ENCODE measurements around the gene NHERF1.

The NHERF1 gene

DNA sequence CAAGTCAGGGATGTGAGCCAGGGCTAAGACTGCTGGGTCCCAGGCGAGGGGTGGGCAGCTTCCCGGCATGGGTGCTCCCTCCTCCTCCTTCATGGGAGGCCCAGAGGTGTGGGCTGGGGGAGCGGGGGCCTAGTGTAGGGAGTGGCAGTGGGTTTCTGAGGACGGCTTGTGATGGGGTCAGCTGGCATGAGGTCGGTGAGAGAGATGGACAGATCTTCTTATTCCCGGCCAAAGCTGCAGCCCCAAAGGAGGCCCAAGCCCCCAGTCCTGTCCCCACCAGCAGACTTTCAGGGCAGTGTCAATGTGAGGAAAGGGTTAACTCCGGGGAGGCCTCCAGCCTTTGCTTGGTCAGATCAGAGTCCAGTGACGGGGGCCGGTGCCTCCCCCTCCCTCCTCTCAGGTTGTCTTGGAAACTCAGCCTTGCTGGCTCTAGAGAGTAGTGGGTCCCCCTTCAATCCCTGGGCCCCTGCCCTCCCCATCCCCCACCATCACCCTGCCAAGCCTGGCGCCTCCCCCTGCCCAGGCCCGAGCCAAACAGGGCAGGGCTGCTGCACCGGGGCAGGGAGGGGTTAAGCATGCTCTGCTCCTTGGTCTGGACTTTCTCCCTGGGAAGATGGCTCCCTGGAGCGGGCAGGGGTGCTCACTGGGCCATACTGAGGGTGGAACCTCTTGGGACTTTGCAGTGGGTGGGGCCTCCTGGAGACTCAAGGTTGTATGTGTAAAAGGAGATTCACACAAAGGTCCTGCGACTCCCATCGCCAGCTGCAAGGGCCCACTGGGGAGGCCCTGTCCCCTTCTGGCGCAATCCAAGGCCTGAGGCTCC lies 15.3 kb downstream of the NHERF1 start:
- FAIRE-seq: no peak

GRCh38 chr17:74764751-74765286 lies 16.4 kb downstream of the NHERF1 start:
- TF ChIP-seq POLR2A (IDR thresholded peaks at IDR 0.05; ENCODE audit: low read depth, low read length) (no peak), POLR2AphosphoS5 (IDR thresholded peaks at IDR 0.05; ENCODE audit: low read depth, low read length) (no peak), TAF1 (IDR thresholded peaks at IDR 0.05; ENCODE audit: borderline replicate concordance, low read depth, low read length) (no peak)
- no peak for FAIRE-seq
- DNase-seq (ENCODE audit: insufficient read length): no peak

More for the DNA sequence above, 15.3 kb downstream of the NHERF1 start:
- TF ChIP-seq POLR2AphosphoS5 (IDR thresholded peaks at IDR 0.05; ENCODE audit: low read depth, low read length) (no peak), TAF1 (IDR thresholded peaks at IDR 0.05; ENCODE audit: borderline replicate concordance, low read depth, low read length) (no peak), POLR2A (IDR thresholded peaks at IDR 0.05; ENCODE audit: low read depth, low read length) (no peak)
- no peak for DNase-seq (ENCODE audit: insufficient read length)

GRCh38 chr17:74766413-74766812 lies 18.0 kb downstream of the NHERF1 start:
- DNase-seq (ENCODE audit: insufficient read length) (no peak), FAIRE-seq (no peak)
- TF ChIP-seq POLR2A (IDR thresholded peaks at IDR 0.05; ENCODE audit: low read depth, low read length) (no peak), POLR2AphosphoS5 (IDR thresholded peaks at IDR 0.05; ENCODE audit: low read depth, low read length) (no peak), TAF1 (IDR thresholded peaks at IDR 0.05; ENCODE audit: borderline replicate concordance, low read depth, low read length) (no peak)

GRCh38 chr17:74767111-74767516 lies 18.7 kb downstream of the NHERF1 start:
- TF ChIP-seq POLR2A (IDR thresholded peaks at IDR 0.05; ENCODE audit: low read depth, low read length) (no peak), POLR2AphosphoS5 (IDR thresholded peaks at IDR 0.05; ENCODE audit: low read depth, low read length) (no peak), TAF1 (IDR thresholded peaks at IDR 0.05; ENCODE audit: borderline replicate concordance, low read depth, low read length) (no peak)
- FAIRE-seq (no peak), DNase-seq (ENCODE audit: insufficient read length) (no peak)

- DNase-seq (ENCODE audit: insufficient read length): no peak
- TF ChIP-seq TAF1 (IDR thresholded peaks at IDR 0.05; ENCODE audit: borderline replicate concordance, low read depth, low read length): no peak
- TF ChIP-seq POLR2A (IDR thresholded peaks at IDR 0.05; ENCODE audit: low read depth, low read length): no peak
- no peak for TF ChIP-seq POLR2AphosphoS5 (IDR thresholded peaks at IDR 0.05; ENCODE audit: low read depth, low read length)
- no peak for FAIRE-seq
Observed at GRCh38 chr17:74768069-74768762, 19.8 kb downstream of the NHERF1 start.

DNA sequence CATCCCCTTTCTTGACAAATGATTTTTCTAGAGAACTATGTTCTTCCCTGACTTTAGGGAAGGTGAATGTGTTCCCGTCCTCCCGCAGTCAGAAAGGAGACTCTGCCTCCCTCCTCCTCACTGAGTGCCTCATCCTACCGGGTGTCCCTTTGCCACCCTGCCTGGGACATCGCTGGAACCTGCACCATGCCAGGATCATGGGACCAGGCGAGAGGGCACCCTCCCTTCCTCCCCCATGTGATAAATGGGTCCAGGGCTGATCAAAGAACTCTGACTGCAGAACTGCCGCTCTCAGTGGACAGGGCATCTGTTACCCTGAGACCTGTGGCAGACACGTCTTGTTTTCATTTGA lies 20.3 kb downstream of the NHERF1 start:
- DNase-seq (ENCODE audit: insufficient read length) (no peak), FAIRE-seq (no peak)
- no peak for TF ChIP-seq POLR2A (IDR thresholded peaks at IDR 0.05; ENCODE audit: low read depth, low read length)
- no peak for TF ChIP-seq TAF1 (IDR thresholded peaks at IDR 0.05; ENCODE audit: borderline replicate concordance, low read depth, low read length)
- no peak for TF ChIP-seq POLR2AphosphoS5 (IDR thresholded peaks at IDR 0.05; ENCODE audit: low read depth, low read length)

- TF ChIP-seq TAF1 (IDR thresholded peaks at IDR 0.05; ENCODE audit: borderline replicate concordance, low read depth, low read length): no peak
- no peak for TF ChIP-seq POLR2A (IDR thresholded peaks at IDR 0.05; ENCODE audit: low read depth, low read length)
- TF ChIP-seq POLR2AphosphoS5 (IDR thresholded peaks at IDR 0.05; ENCODE audit: low read depth, low read length): no peak
- FAIRE-seq (no peak), DNase-seq (ENCODE audit: insufficient read length) (no peak)
Observed at GRCh38 chr17:74769266-74769855, 20.9 kb downstream of the NHERF1 start.

- no peak for DNase-seq (ENCODE audit: insufficient read length)
- no peak for FAIRE-seq
- TF ChIP-seq TAF1 (IDR thresholded peaks at IDR 0.05; ENCODE audit: borderline replicate concordance, low read depth, low read length) (no peak), POLR2AphosphoS5 (IDR thresholded peaks at IDR 0.05; ENCODE audit: low read depth, low read length) (0 out of 2 replicates have a peak, but pooled peaks have one; percentile 21)
Observed at GRCh38 chr17:74769856-74770497, 21.5 kb downstream of the NHERF1 start.

- FAIRE-seq: peak; percentile 76
- TF ChIP-seq POLR2A (IDR thresholded peaks at IDR 0.05; ENCODE audit: low read depth, low read length) (peak; percentile 34; the same call in 1 of the 2 replicates), POLR2AphosphoS5 (IDR thresholded peaks at IDR 0.05; ENCODE audit: low read depth, low read length) (no peak)
- DNase-seq (ENCODE audit: insufficient read length): peak; percentile 74
Observed at GRCh38 chr17:74770498-74771318, 22.3 kb downstream of the NHERF1 start.

DNA sequence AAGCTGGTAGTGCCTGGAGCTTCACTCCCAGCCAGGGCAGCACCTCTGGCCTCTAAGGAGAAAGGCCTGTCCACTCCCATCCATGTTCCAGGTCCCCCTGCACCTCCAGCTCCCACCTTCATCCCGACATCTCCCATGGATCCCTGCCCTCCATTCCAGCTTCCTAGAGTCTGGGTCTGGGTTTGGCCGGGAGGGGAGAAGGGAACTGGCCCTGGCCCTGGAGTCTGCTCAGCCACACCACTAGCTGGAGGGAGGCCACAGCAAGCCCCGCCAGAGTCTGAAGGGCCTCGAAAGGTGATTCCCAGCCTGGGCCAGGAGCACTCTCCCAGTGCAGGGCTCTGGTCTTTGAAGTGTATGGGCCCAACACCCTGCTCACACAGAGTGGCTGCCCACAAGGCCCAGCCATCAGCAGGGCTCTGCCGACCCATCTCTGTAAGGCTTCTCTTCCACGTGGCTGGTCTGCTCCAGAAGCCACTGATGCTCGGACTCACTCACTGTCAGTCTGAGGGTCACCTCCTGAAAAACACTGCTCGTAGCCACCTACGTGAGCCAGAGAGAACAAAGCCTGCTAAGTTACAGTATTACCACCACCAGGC lies 23.0 kb downstream of the NHERF1 start:
- no peak for TF ChIP-seq TAF1 (IDR thresholded peaks at IDR 0.05; ENCODE audit: borderline replicate concordance, low read depth, low read length)
- TF ChIP-seq POLR2AphosphoS5 (IDR thresholded peaks at IDR 0.05; ENCODE audit: low read depth, low read length): no peak
- no peak for TF ChIP-seq POLR2A (IDR thresholded peaks at IDR 0.05; ENCODE audit: low read depth, low read length)
- no peak for FAIRE-seq
- no peak for DNase-seq (ENCODE audit: insufficient read length)

Data from GM12892 (cell line).